HEK293 (cell line): ENCODE results near the gene PSMC3.

Experiments used
- AEBP2 ChIP-seq: fragments of 450-650 bp; formaldehyde crosslinking; IDR thresholded peaks from 2 replicates; pipeline ENCODE4 v1.5.1; 2016; ENCODE audit warnings: missing biosample characterization, missing genetic modification characterization, borderline replicate concordance
- CTCF ChIP-seq: fragments of 450-650 bp; formaldehyde crosslinking; IDR thresholded peaks from 2 replicates; pipeline ENCODE4 v1.5.1; 2016; ENCODE audit warnings: missing biosample characterization, missing genetic modification characterization
- MEIS1 ChIP-seq: sonication (generic); formaldehyde crosslinking; IDR thresholded peaks from 2 replicates; pipeline ENCODE4 v1.8.1; 2022; ENCODE audit warnings: missing genetic modification reagents, mild to moderate bottlenecking, borderline replicate concordance
- PRDM10 ChIP-seq: fragments of 450-650 bp; formaldehyde crosslinking; IDR thresholded peaks from 2 replicates; pipeline ENCODE4 v1.5.1; 2016; ENCODE audit warnings: missing biosample characterization, missing genetic modification characterization
- REST ChIP-seq: fragments of 450-650 bp; formaldehyde crosslinking; IDR thresholded peaks from 2 replicates; pipeline ENCODE4 v1.5.1; 2016; ENCODE audit warnings: missing biosample characterization, missing genetic modification characterization
- TCF7L2 ChIP-seq: IDR thresholded peaks from 2 replicates; pipeline ENCODE4 v1.6.1; 2011; ENCODE audit warnings: low read depth, mild to moderate bottlenecking, inconsistent platforms, low read length, moderate library complexity, borderline replicate concordance
- ZEB2 ChIP-seq: fragments of 450-650 bp; formaldehyde crosslinking; IDR thresholded peaks from 2 replicates; pipeline ENCODE4 v1.5.1; 2016; ENCODE audit warnings: missing biosample characterization, missing genetic modification characterization
- ZNF280D ChIP-seq: fragments of 450-650 bp; formaldehyde crosslinking; IDR thresholded peaks from 2 replicates; pipeline ENCODE4 v1.5.1; 2016; ENCODE audit warnings: missing biosample characterization, missing genetic modification characterization
- ZNF704 ChIP-seq: fragments of 450-650 bp; formaldehyde crosslinking; IDR thresholded peaks from 2 replicates; pipeline ENCODE4 v1.5.1; 2016; ENCODE audit warnings: missing biosample characterization, missing genetic modification characterization

GRCh38 chr11:47376525-47377371 lies 49.5 kb downstream of the PSMC3 start:
- no peak for TF ChIP-seq CTCF (tag by site-specific recombination)
- TF ChIP-seq PRDM10 (tag by site-specific recombination) = no peak
- TF ChIP-seq AEBP2 (tag by site-specific recombination) = no peak
- TF ChIP-seq ZNF704 = no peak
- no peak for TF ChIP-seq ZEB2 (tag by site-specific recombination)
- no peak for TF ChIP-seq TCF7L2
- TF ChIP-seq REST (tag by site-specific recombination) = no peak
- TF ChIP-seq MEIS1 (CRISPR knock-in tag) = no peak
- no peak for TF ChIP-seq ZNF280D (tag by site-specific recombination)
